ENCODE data around the gene C7orf57.
A peak's percentile ranks its signal among the peaks of the same experiment; 100 is the strongest.
"Not testable (repeated sequence)": the region's sequence is repeated elsewhere in the genome, so short reads cannot be mapped to it uniquely, and the experiment has no call there.

C7orf57 gene

DNA sequence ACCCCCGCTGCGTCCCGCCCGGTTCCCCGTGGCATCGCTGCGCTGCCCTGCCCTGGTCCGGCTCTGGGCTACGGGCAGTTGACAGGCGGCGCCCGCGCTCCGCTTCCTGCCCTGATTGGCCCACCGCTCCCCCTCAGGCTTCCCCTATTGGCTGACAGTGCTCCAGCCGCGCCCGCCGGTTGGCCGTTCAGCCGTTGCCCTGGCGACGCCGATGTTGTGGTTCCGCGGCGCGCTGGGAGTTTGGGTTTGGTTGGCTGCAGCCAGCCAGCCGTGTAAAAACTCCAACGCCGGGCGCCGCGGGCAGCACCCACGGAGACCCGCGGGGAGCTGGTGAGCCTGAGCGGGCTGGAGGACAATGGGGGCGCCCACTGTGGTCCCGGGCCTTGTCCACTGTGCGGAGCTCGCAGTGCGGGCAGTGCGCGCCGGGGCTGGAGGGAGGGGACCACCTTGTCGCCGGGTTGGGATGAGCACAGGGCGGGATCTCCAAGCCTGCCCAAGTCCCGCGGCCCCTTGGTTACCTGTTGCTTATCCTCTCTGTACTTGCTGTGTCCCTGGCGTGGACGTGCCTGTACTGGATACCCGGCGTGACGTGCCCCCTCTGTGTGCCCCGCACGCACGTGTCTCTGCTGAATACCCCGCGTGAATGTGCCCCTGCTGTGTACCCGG is at the start of gene C7orf57:
Gene C7orf57 (plus strand): TSS at position 243 of the 666 bp plus-strand sequence. CDS start 766 bp downstream, outside the sequence.
- Histone ChIP-seq H3K9ac (ENCODE audit: low read depth, low read length) (peak within 1 kb of the TSS; percentile 55; the same call in 1 of the 2 replicates), H3K4me1 (ENCODE audit: insufficient read depth, low read length) (peaks cover 35% of the 10 kb centered on the region), H3K36me3 (ENCODE audit: insufficient read depth, low read length) (no peaks in the 10 kb centered on the region), H3K9me3 (ENCODE audit: control insufficient read depth, insufficient read depth, low read length) (no peaks in the 10 kb centered on the region)

DNA sequence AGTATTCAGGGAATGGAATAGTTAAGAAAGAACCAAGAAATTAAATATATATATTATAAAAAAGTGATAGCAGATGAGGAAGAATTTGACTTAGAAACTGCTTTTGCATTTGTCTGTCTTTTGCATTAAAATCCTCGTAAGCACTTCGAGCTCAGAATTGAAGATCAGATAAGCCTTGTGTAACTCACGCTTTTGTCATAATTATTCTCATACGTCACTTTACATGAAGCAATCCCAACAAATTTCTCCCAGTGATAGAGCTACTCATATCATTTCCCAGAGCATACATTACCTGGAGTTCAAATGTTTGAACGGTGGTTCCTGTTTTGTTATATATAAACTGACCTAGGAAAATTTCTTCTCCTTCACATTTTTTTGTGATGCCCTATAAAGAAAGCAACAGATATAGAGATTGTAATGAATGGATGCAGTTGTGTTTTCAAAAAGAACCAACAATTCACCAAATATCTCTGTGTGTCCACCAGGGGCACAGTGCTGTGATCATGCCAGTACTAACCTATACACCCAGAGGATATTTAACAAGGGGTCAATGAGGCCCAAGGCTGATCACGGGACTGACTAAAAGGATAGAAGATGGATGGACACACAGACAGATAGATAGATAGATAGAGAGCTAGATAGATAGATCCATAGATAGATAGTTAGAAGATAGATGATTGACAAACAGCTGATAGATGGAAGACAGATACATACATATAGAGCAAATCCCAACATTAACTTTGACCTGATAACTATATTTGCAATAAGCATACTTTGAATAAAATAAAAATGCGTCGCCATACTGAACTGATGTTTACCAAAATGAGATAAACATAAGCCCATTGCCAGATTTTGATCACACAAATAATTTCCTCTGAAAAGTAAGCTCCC is 46.6 kb upstream of the C7orf57 start:
- peaks cover 17% of the 10 kb centered on the region for H3K4me1 ChIP-seq (ENCODE audit: insufficient read depth, low read length)
- no peaks in the 10 kb centered on the region for H3K36me3 ChIP-seq (ENCODE audit: insufficient read depth, low read length)
- H3K9ac ChIP-seq (ENCODE audit: low read depth, low read length), result no peak overlapping the region
- H3K9me3 ChIP-seq (ENCODE audit: control insufficient read depth, insufficient read depth, low read length), result peaks cover 4% of the 10 kb centered on the region; the same call in 1 of the 2 replicates

DNA sequence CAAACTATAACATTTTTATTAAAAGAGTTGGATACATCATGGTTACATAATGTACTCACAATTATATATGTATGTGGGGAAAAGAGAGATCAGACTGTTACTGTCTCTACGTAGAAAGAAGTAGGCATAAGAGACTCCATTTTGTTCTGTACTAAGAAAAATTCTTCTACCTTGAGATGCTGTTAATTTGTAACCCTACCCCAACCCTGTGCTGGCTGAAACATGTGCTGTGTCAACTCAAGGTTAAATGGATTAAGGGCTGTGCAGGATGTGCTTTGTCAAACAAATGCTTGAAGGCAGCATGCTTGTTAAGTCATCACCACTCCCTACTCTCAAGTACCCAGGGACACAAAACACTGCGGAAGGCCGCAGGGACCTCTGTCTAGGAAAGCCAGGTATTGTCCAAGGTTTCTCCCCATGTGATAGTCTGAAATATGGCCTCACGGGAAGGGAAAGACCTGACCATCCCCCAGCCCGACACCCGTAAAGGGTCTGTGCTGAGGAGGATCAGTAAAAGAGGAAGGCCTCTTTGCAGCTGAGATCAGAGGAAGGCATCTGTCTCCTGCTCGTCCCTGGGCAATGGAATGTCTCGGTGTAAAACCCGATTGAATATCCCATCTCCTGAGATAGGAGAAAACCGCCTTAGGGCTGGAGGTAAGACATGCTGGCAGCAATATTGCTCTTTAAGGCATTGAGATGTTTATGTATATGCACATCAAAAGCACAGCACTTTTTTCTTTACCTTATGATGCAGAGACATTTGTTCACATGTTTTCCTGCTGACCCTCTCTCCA is 45.5 kb upstream of the C7orf57 start:
- H3K4me1 ChIP-seq (ENCODE audit: insufficient read depth, low read length), result peaks cover 17% of the 10 kb centered on the region
- not testable (repeated sequence) for H3K9ac ChIP-seq (ENCODE audit: low read depth, low read length); H3K9me3 ChIP-seq (ENCODE audit: control insufficient read depth, insufficient read depth, low read length); H3K36me3 ChIP-seq (ENCODE audit: insufficient read depth, low read length)

GRCh38 chr7:47990592-47990991 is 44.8 kb upstream of the C7orf57 start:
- Histone ChIP-seq H3K4me1 (ENCODE audit: insufficient read depth, low read length) (peaks cover 17% of the 10 kb centered on the region), H3K36me3 (ENCODE audit: insufficient read depth, low read length) (no peaks in the 10 kb centered on the region), H3K9ac (ENCODE audit: low read depth, low read length) (no peak overlapping the region), H3K9me3 (ENCODE audit: control insufficient read depth, insufficient read depth, low read length) (no peaks in the 10 kb centered on the region)

DNA sequence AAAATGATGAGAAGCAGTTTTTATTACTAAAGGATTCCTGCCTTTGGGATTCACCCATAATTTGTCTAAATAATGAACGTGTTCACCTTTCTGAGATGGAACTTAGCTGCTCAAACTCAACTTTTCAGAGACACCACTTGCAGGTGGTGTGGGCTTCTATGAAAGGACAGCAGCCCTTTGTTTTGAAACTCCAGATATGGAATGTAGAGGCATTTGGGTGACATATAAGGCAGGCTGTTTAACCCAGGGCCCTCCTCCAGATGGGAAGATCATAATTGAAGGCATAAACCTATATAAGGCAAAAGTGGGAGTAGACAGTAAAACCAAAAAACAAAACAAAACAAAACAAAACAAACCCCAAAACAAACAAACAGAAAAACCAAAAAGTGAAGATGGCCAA is 44.1 kb upstream of the C7orf57 start:
- Histone ChIP-seq H3K4me1 (ENCODE audit: insufficient read depth, low read length) (peaks cover 17% of the 10 kb centered on the region), H3K9me3 (ENCODE audit: control insufficient read depth, insufficient read depth, low read length) (no peaks in the 10 kb centered on the region), H3K9ac (ENCODE audit: low read depth, low read length) (peak overlapping the region; percentile 55), H3K36me3 (ENCODE audit: insufficient read depth, low read length) (no peaks in the 10 kb centered on the region)

DNA sequence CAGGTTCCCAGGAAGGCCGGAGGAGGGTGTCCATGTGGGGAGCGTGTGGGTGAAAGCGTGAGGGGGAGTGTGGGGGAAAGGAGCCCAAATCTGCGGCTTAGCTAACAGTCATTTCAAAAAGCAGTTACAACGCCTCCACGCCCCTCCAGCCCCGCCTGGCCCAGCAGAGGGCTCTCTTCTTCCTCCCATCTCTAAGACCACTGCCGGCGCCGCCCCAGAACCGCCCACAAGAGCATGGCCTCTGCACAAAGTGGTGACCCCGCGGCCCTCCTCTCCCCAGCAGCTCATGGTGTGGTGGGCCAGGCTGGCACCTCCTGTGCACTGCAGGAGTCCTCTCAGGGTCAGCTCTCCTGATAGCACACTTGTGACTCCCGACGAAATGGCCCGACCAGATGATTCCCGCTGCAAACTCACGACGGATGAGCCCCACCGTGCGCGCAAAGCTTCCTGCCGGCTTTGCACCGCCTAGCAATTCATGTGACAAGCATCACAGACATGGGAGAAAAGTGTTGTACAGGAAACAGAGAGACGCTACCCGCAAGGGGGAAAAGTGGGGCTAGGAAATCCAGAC is 43.5 kb upstream of the C7orf57 start:
- Histone ChIP-seq H3K9ac (ENCODE audit: low read depth, low read length) (peak overlapping the region; percentile 55), H3K4me1 (ENCODE audit: insufficient read depth, low read length) (peaks cover 17% of the 10 kb centered on the region), H3K9me3 (ENCODE audit: control insufficient read depth, insufficient read depth, low read length) (no peaks in the 10 kb centered on the region), H3K36me3 (ENCODE audit: insufficient read depth, low read length) (no peaks in the 10 kb centered on the region)

GRCh38 chr7:47992446-47992845 is 42.9 kb upstream of the C7orf57 start:
- peak overlapping the region; percentile 55 for H3K9ac ChIP-seq (ENCODE audit: low read depth, low read length)
- peaks cover 17% of the 10 kb centered on the region for H3K4me1 ChIP-seq (ENCODE audit: insufficient read depth, low read length)
- H3K36me3 ChIP-seq (ENCODE audit: insufficient read depth, low read length), result no peaks in the 10 kb centered on the region
- no peaks in the 10 kb centered on the region for H3K9me3 ChIP-seq (ENCODE audit: control insufficient read depth, insufficient read depth, low read length)

DNA sequence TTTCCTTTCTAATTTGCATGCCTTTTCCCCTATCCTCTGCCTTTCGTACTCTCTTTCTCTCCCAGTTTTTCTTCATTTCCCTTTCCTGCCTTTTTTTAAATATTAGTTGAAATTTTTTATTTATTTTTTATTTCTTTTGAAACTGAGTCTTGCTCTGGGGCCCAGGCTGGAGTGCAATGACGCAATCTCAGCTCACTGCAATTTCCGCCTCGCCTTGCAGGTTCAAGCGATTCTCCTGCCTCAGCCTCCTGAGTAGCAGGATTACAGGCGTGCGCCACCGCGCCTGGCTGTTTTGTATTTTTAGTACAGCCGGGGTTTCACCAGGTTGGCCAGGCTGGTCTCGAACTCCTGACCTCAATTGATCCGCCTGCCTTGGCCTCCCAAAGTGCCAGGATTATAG is 35.9 kb upstream of the C7orf57 start:
- no peak overlapping the region for H3K9ac ChIP-seq (ENCODE audit: low read depth, low read length)
- no peaks in the 10 kb centered on the region for H3K9me3 ChIP-seq (ENCODE audit: control insufficient read depth, insufficient read depth, low read length)
- H3K4me1 ChIP-seq (ENCODE audit: insufficient read depth, low read length), result peaks cover 2% of the 10 kb centered on the region; the same call in 1 of the 2 replicates
- no peaks in the 10 kb centered on the region for H3K36me3 ChIP-seq (ENCODE audit: insufficient read depth, low read length)

GRCh38 chr7:48000164-48000563 is 35.2 kb upstream of the C7orf57 start:
- not testable (repeated sequence) for H3K4me1 ChIP-seq (ENCODE audit: insufficient read depth, low read length); H3K36me3 ChIP-seq (ENCODE audit: insufficient read depth, low read length); H3K9ac ChIP-seq (ENCODE audit: low read depth, low read length); H3K9me3 ChIP-seq (ENCODE audit: control insufficient read depth, insufficient read depth, low read length)

- Histone ChIP-seq H3K4me1 (ENCODE audit: insufficient read depth, low read length) (peaks cover 9% of the 10 kb centered on the region), H3K9me3 (ENCODE audit: control insufficient read depth, insufficient read depth, low read length) (no peaks in the 10 kb centered on the region), H3K36me3 (ENCODE audit: insufficient read depth, low read length) (no peaks in the 10 kb centered on the region), H3K9ac (ENCODE audit: low read depth, low read length) (no peak overlapping the region)
Measured at GRCh38 chr7:48004032-48004431, 31.3 kb upstream of the C7orf57 start.

- Histone ChIP-seq H3K9me3 (ENCODE audit: control insufficient read depth, insufficient read depth, low read length) (no peaks in the 10 kb centered on the region), H3K36me3 (ENCODE audit: insufficient read depth, low read length) (no peaks in the 10 kb centered on the region), H3K4me1 (ENCODE audit: insufficient read depth, low read length) (peaks cover 9% of the 10 kb centered on the region), H3K9ac (ENCODE audit: low read depth, low read length) (no peak overlapping the region; the same call in 1 of the 2 replicates)
Measured at GRCh38 chr7:48004638-48005037, 30.7 kb upstream of the C7orf57 start.

DNA sequence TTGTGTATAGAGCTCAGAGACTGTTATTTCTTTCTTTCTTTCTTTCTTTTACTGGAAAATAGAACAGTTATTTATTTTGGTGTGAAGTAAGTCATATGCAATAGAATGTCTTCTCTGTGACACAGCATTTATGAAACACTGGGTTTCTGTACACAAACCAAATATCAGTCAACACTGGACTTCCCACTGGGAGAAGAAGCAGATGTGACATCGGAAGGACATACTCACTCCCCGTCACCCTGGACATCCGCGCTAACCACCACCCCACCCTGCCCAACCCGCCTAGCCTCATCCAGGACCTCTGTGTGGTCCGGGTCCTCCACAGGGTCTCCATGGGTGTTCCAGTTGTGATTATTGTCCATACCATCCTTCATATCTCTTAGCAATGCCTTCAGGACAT is 28.5 kb upstream of the C7orf57 start:
- H3K9me3 ChIP-seq (ENCODE audit: control insufficient read depth, insufficient read depth, low read length), result no peaks in the 10 kb centered on the region
- H3K4me1 ChIP-seq (ENCODE audit: insufficient read depth, low read length), result peaks cover 9% of the 10 kb centered on the region
- no peak overlapping the region for H3K9ac ChIP-seq (ENCODE audit: low read depth, low read length)
- no peaks in the 10 kb centered on the region for H3K36me3 ChIP-seq (ENCODE audit: insufficient read depth, low read length)

GRCh38 chr7:48009257-48009656 is 26.1 kb upstream of the C7orf57 start:
- Histone ChIP-seq H3K36me3 (ENCODE audit: insufficient read depth, low read length) (no peaks in the 10 kb centered on the region), H3K9me3 (ENCODE audit: control insufficient read depth, insufficient read depth, low read length) (no peaks in the 10 kb centered on the region), H3K4me1 (ENCODE audit: insufficient read depth, low read length) (peaks cover 9% of the 10 kb centered on the region), H3K9ac (ENCODE audit: low read depth, low read length) (no peak overlapping the region)

GRCh38 chr7:48009954-48010353 is 25.4 kb upstream of the C7orf57 start:
- H3K4me1 ChIP-seq (ENCODE audit: insufficient read depth, low read length), result 0 out of 2 replicates have a peak, but pooled peaks cover 2% of the 10 kb centered on the region
- H3K36me3 ChIP-seq (ENCODE audit: insufficient read depth, low read length), result no peaks in the 10 kb centered on the region
- no peaks in the 10 kb centered on the region for H3K9me3 ChIP-seq (ENCODE audit: control insufficient read depth, insufficient read depth, low read length)
- H3K9ac ChIP-seq (ENCODE audit: low read depth, low read length), result no peak overlapping the region
